Uterus (tissue), 2 donors: ENCODE measurements around the gene STAC3.

Experiments used
- POLR2A ChIP-seq, 2 donors: fragments of 450-650 bp; IDR thresholded peaks; one replicate each; pipeline ENCODE4 v1.6.1; 2016; ENCODE audit warnings: antibody characterized with exemption in 2 of 2, mild to moderate bottlenecking in 1 of 2, moderate library complexity in 1 of 2
- TF ChIP-seq, protein P1 (sequence below), 4 experiments: fragments of 200-600 bp in 2 of 4; fragments of 450-650 bp in 2 of 4; sonication (generic) in 2 of 4; IDR thresholded peaks; one replicate each; pipeline ENCODE4 v1.5.1; 2016 to 2019; ENCODE audit warnings: antibody characterized with exemption in 4 of 4, mild to moderate bottlenecking in 2 of 4, moderate library complexity in 1 of 4

DNA sequence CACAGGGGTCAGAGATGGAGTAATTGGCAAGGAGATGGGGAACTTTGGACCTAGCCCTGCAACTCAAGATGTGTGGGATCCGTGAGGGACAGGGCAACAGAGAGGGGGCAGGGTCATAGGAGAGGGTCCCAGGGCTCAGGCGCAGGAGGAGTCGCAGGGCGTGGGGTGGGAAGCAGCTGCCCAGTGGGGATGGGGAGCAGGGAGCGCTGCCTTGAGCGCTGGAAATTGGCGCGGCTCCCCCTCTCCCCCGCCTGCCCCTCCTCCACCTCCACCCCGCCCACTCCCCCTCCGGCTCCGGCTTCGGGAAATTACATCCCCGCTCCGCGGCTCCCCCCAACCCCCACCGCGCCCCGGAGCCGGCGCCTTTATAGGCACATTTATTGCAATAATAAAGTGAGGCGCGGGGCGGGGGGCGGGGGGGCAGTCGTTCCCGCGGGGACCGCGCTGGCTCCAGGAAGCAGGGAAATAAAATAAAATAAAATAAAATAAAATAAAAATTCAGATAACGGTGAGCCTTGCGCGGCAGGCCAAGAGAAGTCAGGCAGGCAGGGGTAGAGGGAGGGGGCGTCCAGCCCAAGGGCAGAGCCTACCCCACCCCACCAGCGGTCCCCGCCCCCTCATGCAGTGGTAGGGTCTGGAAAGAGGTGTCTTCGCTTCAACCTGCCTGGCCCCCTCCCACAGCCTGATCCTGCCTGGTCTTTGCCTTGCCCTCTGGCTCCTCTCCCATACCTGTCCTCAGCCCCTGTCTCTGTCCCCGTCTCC lies 30.8 kb downstream of the STAC3 start:
- TF ChIP-seq, protein P1, sequence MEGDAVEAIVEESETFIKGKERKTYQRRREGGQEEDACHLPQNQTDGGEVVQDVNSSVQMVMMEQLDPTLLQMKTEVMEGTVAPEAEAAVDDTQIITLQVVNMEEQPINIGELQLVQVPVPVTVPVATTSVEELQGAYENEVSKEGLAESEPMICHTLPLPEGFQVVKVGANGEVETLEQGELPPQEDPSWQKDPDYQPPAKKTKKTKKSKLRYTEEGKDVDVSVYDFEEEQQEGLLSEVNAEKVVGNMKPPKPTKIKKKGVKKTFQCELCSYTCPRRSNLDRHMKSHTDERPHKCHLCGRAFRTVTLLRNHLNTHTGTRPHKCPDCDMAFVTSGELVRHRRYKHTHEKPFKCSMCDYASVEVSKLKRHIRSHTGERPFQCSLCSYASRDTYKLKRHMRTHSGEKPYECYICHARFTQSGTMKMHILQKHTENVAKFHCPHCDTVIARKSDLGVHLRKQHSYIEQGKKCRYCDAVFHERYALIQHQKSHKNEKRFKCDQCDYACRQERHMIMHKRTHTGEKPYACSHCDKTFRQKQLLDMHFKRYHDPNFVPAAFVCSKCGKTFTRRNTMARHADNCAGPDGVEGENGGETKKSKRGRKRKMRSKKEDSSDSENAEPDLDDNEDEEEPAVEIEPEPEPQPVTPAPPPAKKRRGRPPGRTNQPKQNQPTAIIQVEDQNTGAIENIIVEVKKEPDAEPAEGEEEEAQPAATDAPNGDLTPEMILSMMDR (IDR thresholded peaks at IDR 0.05): no peak
- TF ChIP-seq POLR2A (IDR thresholded peaks at IDR 0.05): no peak
